Endothelial cell (in vitro differentiated cells): ENCODE measurements around the gene CALML3. TPM values are rescaled to one million over a fixed set of nuclear protein-coding genes. Genes with fewer than 3 reads are reported as not detected.

ENCODE experiments used
- DNase-seq: peaks from one replicate; pipeline ENCODE4 v3.0.0; 2021; ENCODE audit warnings: low spot score
- H3K27ac Mint-ChIP-seq: one replicate; pipeline ENCODE4 v1.8.0; 2021; ENCODE audit warnings: mixed read lengths, inconsistent platforms; ENCODE audit not compliant: unreplicated experiment
- H3K27me3 Mint-ChIP-seq: one replicate; pipeline ENCODE4 v1.8.0; 2021; ENCODE audit warnings: mild to moderate bottlenecking, moderate library complexity, mixed read lengths, inconsistent platforms; ENCODE audit not compliant: unreplicated experiment
- H3K36me3 Mint-ChIP-seq: one replicate; pipeline ENCODE4 v1.8.0; 2021; ENCODE audit warnings: mild to moderate bottlenecking, low read depth, mixed read lengths, inconsistent platforms; ENCODE audit not compliant: unreplicated experiment
- H3K4me1 Mint-ChIP-seq: one replicate; pipeline ENCODE4 v1.8.0; 2021; ENCODE audit warnings: mild to moderate bottlenecking, mixed read lengths, inconsistent platforms; ENCODE audit not compliant: unreplicated experiment
- H3K4me3 Mint-ChIP-seq: one replicate; pipeline ENCODE4 v1.8.0; 2021; ENCODE audit warnings: mild to moderate bottlenecking, mixed read lengths, inconsistent platforms; ENCODE audit not compliant: unreplicated experiment
- H3K9me3 Mint-ChIP-seq: one replicate; pipeline ENCODE4 v1.8.0; 2021; ENCODE audit warnings: mixed read lengths, inconsistent platforms; ENCODE audit not compliant: unreplicated experiment
- CTCF ChIP-seq: fragments of 200-600 bp; sonication (generic); IDR thresholded peaks from one replicate; pipeline ENCODE4 v1.5.0; 2021; ENCODE audit warnings: antibody characterized with exemption; ENCODE audit not compliant: unreplicated experiment
- total RNA-seq: library from RNA; stranded (reverse); fragmentation: NEBNext Ultra II Directional; extraction: Animal tissue kit (Norgen Biotek cat#: 25700); gene quantifications from one replicate; pipeline ENCODE4 v1.2.1, GENCODE V29; 2021; ENCODE audit not compliant: unreplicated experiment

The CALML3 gene
- total RNA-seq, 1 donor from 2014 or later: not detected

GRCh38 chr10:5538446-5538845 is 13.7 kb downstream of the CALML3 start:
- H3K36me3 Mint-ChIP-seq: peaks cover 4% of the 10 kb centered on the region
- peaks cover 4% of the 10 kb centered on the region for H3K9me3 Mint-ChIP-seq
- TF ChIP-seq CTCF: no peak
- H3K27ac Mint-ChIP-seq: peak overlapping the region; percentile 49
- peaks cover 25% of the 10 kb centered on the region for H3K4me1 Mint-ChIP-seq
- peaks cover 13% of the 10 kb centered on the region for H3K27me3 Mint-ChIP-seq
- H3K4me3 Mint-ChIP-seq: no peak overlapping the region
- no peak for DNase-seq

- peaks cover 4% of the 10 kb centered on the region for H3K36me3 Mint-ChIP-seq
- peaks cover 10% of the 10 kb centered on the region for H3K27me3 Mint-ChIP-seq
- H3K9me3 Mint-ChIP-seq: peaks cover 4% of the 10 kb centered on the region
- H3K27ac Mint-ChIP-seq: peak overlapping the region; percentile 59
- TF ChIP-seq CTCF: no peak
- H3K4me1 Mint-ChIP-seq: peaks cover 25% of the 10 kb centered on the region
- no peak for DNase-seq
- H3K4me3 Mint-ChIP-seq: peak overlapping the region; percentile 45
These were observed 14.3 kb downstream of the CALML3 start for GRCh38 chr10:5538892-5539651.

GRCh38 chr10:5540080-5540479 is 15.3 kb downstream of the CALML3 start:
- Mint-ChIP-seq H3K36me3 (peaks cover 4% of the 10 kb centered on the region), H3K4me1 (peaks cover 22% of the 10 kb centered on the region), H3K27ac (no peak overlapping the region), H3K9me3 (peaks cover 4% of the 10 kb centered on the region), H3K27me3 (peaks cover 10% of the 10 kb centered on the region), H3K4me3 (no peak overlapping the region)
- DNase-seq: no peak
- TF ChIP-seq CTCF: no peak

- no peak overlapping the region for H3K4me3 Mint-ChIP-seq
- peaks cover 22% of the 10 kb centered on the region for H3K4me1 Mint-ChIP-seq
- no peak for TF ChIP-seq CTCF
- H3K9me3 Mint-ChIP-seq: peaks cover 4% of the 10 kb centered on the region
- DNase-seq: no peak
- H3K27ac Mint-ChIP-seq: no peak overlapping the region
- peaks cover 12% of the 10 kb centered on the region for H3K27me3 Mint-ChIP-seq
- peaks cover 4% of the 10 kb centered on the region for H3K36me3 Mint-ChIP-seq
These were observed 16.1 kb downstream of the CALML3 start for GRCh38 chr10:5540891-5541290.

DNA sequence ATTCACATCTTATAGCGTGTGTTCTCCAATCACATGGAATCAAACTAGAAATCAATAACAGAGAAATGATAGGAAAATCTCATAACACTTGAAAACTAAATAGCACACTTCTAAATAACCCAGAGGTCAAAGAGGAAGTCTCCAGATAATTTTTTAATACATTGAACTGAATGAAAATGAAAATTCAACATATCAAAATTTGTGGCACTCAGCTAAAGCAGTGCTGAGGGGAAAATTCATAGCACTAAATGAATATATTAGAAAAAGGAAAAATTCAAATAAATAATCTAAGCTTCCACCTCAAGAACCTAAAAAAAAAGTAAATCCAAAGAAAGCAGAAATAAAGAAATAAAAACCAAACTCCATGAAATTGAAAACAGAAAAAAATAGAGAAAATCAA is 17.3 kb downstream of the CALML3 start:
- Mint-ChIP-seq H3K9me3 (peaks cover 4% of the 10 kb centered on the region), H3K36me3 (peaks cover 4% of the 10 kb centered on the region), H3K4me1 (peaks cover 23% of the 10 kb centered on the region), H3K27me3 (peaks cover 12% of the 10 kb centered on the region), H3K27ac (no peak overlapping the region), H3K4me3 (no peak overlapping the region)
- no peak for TF ChIP-seq CTCF
- no peak for DNase-seq
